Sciatic nerve (tissue), 2 donors: Measurements from ENCODE around the gene ELAC2. TPM values are rescaled to one million over a fixed set of nuclear protein-coding genes. Genes with fewer than 3 reads are reported as not detected.
A peak's percentile ranks its signal among the peaks of the same experiment; 100 is the strongest.
"Not testable (repeated sequence)": the region's sequence is repeated elsewhere in the genome, so short reads cannot be mapped to it uniquely, and the experiment has no call there.

Experiments used
- ATAC-seq: fragments of 200-7000 bp; cut with Tn5 transposase; one replicate; pipeline ENCODE4 v1.9.1; 2020; ENCODE audit warnings: mild to moderate bottlenecking, moderate library complexity
- DNase-seq: peaks from one replicate; pipeline ENCODE4 v3.0.0-alpha.2; 2020; ENCODE audit warnings: low spot score
- intact Hi-C: fragments of 100-400 bp; cut with DNase I; formaldehyde crosslinking; loops from one replicate; pipeline ENCODE4 v1.14.2; 2022
- total RNA-seq: library from RNA; stranded (reverse); fragmentation: NEBNext Ultra II Directional; extraction: Animal tissue kit (Norgen Biotek cat#: 25700); gene quantifications from one replicate; pipeline ENCODE4 v1.2.1, GENCODE V29; 2021
- donor health status: DM: no; HTN: no; CAD: no.
- donor health status: DM: no; HTN: no; CAD: no.

ELAC2 gene
- total RNA-seq, 1 donor from 2014 or later = 51.4 TPM

DNA sequence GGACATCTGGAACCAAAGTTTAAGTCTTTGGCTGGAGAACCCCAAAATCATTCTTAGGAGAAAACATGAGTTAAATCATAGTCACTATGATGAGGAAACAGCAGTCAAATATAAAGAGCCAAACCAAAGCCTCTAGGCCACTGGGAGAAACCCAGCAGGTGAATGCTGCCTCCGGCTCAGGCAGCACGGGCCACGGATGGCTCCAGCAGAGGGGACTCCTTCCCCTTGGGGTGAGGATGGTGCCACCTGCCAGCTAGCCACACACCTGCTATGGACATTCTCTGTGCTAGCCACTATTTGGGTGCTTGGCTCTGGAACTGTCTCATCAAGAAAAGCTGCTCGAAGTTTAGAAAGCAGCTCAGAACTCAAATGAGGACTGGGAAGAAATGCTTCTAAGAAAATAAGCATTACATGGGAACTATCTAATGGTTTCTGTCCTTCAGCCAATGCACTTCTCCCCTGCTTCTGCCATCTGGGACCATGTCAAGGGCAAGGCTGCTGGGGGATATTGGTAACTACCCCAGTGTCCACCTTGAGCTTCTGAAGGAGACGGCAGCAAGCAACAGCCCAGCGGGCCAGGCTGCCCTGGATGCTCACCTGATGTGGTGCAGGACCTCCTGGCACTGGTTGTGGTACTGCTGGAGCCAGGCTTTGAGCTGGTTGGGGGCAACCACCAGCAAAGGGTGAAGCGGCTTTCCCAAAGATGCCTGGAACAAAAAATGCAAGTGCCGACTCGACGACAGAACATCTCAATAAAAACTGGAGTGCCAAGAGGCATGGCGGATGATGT, 22.5 kb downstream of the ELAC2 start:
- DNase-seq (no peak), ATAC-seq (no peak)
- intact Hi-C loops = no loop called here

DNA sequence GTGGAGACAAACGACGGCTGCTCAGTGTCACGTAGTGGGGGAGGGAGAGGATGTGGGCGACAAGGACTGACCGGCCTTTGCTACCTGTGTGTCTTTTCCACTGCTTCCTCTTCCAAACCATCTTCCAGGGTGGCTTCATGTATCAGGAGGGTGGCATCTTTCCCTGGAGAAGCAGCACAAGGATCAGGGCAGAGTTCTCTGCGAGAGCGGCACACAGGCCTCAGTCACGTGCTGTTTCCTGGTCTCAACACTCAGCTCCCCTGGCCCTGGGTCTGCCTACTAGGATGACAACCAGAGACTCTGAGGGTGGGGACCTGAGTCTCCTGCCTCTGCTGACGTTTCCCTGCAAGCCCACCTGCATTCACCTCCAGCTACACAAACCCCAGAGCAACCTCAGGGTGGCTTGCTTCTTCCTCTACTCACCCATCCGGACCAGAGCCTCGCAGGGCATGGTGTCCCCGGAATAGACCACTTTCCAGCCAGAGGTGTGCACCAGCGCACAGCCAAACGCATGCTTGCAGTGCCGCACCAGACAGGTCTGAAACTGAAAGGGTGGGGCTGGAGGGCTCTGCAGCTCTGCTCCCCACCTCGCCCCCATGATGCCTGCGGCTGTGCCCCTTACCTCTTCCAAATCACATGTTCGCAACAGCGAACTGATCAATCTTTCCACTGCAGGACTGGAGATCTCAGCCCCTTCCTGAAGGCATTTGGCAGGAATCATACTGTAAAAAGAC, 23.3 kb downstream of the ELAC2 start:
- DNase-seq = no peak
- intact Hi-C loops = no loop called here
- ATAC-seq = no peak

DNA sequence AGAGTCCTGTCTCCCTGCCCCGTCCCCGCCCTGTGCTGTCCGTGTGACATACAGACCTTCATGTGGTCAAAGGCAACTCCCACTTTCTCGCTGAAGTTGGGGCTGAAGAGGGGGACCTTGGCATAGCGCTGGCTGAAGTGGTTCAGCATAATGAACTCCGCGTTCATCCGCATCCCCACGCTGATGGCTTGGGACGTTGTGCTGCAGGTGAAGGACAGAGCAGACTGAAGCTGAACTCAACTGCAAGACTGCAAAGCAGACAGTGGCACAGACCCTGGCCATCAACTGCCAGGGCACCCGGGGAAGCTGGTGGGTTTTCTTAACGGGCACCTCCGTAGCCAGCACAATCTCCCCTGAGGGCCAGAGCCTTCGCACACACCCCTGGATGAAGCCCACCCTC, 24.2 kb downstream of the ELAC2 start:
- intact Hi-C loops = no loop called here
- DNase-seq (no peak), ATAC-seq (no peak)

DNA sequence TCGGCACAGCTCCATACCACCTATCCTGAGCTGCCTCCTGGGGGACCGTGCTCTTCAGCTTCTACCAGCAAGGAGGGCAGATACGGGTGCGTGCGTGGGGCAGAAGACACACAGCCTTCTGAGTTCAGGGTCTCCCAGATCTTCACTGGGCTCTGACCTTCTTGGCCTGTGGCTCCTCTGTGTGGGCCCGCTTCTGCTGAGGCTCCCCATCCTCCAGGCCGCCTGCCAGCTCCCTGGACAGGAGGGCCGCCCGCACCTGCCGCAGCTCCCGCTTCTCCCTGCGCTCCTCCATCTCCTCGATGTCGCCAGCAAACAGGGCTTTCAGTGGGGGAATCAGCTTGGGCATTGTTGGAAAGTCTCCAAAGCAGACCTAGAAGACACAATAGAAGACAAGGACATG, 25.2 kb downstream of the ELAC2 start:
- DNase-seq (no peak), ATAC-seq (no peak)
- intact Hi-C loops = no loop called here

DNA sequence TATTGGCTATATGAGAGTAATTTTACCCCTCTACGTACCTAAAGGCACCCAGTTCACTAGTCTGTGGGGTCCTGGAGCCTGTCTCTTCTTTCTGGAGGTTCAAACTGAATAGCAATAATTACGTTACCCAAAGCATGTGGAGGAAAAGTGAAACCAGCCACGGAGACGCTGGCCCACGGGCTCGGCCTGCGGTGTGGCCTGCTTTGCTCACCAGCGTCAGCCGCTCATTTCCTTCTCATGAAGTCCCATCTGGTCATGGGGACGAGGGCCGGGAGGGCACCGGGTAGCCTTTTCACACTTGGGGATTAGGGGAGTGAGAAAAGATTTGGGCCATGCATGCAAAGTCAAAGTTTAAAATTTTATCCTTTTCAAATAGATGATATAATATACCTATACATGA, 26.9 kb downstream of the ELAC2 start:
- ATAC-seq (no peak), DNase-seq (no peak)
- intact Hi-C loops = no loop called here

DNA sequence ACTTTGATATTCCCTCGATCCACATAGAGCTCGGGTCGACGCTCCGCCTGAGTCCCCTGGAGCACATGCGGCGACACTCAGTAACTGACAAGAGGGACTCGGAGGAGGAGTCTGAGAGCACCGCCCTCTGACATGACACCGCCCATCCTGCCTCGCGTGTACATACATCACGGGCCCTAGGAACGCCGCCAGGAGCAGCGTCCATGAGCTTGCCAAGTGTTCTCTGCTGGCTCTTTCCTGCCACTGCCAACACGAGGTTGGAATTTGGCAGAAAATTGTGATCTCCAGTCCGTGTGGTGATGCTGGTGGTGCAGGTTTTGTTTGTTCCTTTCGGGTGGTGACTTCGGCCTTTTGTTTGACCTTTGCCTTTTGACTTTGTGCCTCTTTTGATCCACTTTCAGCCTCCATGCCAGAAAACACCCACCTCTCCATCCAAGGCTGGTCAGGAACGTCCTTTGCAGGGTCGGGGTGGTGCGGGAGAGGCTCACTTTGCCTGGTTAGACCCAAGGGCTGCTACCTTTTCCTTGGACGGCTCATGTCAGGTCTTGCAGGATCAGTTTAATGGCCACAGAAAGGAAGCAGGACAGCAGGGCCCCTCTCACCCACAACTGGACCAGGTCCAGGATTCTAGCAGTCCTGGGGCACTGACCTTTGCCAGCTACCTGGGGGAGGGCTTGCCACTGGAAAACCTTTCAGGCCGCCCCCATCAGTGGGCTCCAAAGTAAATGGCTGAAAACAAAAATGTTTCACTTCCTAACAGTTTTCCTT, 27.6 kb downstream of the ELAC2 start:
- no peak for ATAC-seq

DNA sequence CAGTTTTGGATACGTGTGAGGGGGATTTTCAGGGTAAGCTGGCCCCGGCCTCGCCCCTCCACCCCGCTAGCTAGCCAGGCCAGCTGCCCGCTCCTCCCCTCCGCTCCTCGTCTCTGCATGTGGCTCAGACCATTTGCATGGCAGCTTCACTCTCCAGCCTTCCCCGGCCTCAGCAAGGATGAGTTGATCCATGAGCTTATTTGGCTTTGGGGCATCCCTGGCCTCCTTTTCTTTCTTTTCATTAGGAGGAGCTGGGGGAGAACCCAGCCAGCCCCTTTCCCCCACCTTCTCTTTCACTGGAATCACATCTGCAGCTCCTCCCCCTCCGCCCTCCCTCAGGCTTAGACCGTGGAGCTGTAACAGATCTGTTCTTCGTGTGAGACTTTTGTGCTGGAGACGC, 30.7 kb downstream of the ELAC2 start:
- intact Hi-C loops = no loop called here
- ATAC-seq (no peak), DNase-seq (no peak)

More for the DNA sequence above, 27.6 kb downstream of the ELAC2 start:
- no peak for DNase-seq
- intact Hi-C loops = no loop called here

DNA sequence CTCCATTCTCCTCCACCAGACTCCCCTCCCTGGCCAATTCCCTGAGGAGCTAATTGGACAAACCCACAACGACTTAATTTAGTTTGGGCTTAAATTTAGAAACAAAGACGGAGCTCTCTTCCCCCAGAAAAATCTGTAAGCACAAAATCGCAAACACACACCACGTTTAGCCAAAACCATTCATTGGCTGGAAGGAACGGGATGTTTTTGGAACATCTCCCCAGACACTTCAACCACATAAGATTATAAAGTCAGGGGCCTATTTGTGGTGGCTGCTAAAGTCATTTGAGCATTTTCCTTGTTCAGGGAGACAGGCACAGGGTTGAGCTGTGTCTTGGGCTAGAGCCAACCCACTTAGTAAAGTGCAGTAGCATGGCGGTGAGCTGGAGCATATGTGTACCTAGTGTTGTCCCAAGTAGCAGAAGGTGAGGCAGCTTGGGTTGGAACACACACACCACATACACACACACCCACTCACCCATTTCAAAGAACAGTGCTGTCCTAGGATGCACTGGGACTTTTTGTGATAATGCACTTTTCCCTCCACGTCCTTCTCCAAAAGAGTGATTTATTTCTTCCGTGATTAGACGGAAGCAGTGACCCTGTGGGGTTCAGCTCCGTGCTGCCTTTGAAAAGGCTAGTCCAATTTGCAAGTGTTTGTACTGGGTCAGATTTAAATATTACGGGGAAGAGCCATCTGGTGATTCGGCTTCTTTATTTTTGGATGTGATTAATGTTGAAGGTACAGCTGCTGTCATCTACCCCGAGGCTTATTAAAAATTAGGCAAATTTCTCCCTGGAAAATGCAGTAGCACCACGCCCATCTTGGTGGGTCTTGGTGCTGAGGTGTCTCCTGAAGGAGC, 32.2 kb downstream of the ELAC2 start:
- intact Hi-C loops = no loop called here
- DNase-seq (no peak), ATAC-seq (peak; percentile 16)

DNA sequence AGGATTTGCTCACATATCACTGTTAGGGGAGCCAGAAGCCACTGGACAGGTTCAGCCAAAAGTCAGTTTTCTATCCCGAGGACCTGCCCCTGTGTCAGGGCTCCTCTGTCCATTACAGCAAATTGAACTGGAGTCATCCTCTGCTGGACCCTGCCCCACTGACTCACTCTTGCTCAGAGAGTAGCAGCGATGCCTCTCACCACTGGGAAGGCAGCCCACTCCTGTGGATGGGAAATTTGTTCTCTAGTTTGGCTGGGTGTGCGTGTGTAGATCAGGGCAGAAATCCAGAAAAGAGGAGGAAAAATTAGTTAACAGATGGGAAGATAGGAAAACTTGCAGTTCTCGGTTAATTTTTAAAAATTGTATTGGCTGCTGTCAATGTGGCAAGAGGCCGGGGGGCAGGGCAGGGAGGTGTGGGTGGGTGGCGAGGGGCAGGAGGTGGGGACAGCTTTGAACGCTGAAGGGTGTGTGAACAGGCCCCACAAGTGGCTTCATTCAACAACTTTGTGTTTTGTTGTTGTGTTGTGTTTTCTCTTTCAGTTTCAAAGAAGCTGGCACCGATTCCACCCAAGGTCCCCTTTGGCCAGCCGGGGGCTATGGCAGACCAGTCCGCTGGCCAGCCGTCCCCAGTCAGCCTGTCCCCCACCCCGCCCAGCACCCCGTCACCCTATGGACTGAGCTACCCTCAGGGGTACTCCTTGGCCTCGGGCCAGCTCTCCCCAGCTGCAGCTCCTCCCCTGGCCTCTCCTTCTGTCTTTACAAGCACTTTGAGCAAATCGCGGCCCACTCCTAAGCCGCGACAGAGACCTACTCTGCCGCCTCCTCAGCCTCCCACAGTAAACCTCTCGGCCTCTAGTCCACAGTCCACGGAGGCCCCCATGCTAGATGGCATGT, 33.6 kb downstream of the ELAC2 start:
- DNase-seq (peak; percentile 84), ATAC-seq (peak; percentile 95)
- intact Hi-C loops = no loop called here

DNA sequence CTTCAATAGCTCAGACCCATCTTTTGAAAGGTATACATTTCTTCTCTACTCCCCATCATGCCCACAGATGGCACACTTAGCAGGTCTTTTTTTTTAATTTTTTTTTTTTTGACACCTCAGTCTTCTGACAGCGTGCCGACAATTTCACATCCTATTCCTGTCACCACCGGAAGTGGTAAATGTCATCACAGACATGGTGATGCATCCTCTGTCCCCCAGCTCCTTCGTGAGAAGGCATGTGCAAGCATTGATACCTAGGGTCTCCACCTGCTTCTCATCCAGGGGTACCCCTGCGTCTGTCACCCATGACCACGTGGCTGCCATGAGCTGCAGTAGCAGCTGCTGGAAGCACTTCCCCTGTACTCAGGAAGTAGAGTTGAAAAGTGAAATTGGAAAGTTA, 35.6 kb downstream of the ELAC2 start:
- intact Hi-C loops = no loop called here
- no peak for ATAC-seq
- no peak for DNase-seq

DNA sequence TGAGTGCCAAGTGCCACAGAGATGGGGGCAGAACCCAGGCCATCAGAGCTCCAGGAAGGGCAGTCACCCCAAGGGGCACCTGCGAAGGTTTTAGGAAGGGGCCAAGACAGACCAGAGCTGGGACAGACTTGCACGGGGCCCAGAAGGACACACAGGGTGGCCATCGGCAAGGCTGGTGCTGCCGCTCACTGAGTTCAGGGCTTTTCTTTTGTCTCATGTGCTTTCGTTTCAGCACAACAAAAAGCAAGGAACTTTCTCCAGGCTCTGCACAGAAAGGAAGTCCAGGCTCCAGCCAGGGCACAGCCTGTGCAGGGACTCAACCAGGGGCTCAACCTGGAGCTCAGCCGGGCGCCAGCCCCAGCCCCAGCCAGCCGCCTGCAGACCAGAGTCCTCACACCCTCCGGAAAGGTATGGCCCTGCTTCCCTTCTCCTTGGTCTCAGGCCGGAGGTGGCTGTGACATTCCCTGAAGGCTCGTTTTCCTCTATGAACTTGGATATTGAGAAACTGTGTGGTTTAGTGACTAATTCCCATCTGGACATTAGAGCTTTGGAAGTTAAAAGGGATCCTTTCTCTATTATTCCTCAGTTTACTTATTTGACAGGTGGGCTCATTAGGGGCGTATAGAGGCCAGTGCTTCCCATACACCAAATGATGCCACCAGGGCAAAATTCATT, 37.9 kb downstream of the ELAC2 start:
- ATAC-seq = no peak
- intact Hi-C loops = no loop called here
- DNase-seq = no peak

DNA sequence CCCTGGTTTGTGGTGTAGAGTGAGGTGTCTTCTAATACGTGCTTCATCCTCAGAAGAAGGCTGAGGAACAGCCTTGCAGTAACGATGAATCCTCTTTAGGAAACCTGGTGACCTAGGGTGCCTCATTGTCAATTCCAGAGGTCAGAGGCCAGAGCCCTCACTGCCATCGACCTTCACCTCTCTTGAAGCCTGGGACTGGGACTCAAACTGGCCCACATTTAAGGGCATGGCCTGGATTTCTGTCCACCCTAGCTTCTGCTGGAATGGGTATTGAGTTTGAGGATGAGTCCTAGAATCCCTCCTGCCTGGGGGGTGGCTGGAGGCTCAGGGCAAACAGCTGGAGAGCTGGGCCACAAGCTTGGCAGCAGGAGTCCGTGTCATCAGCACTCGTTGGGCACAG, 38.6 kb downstream of the ELAC2 start:
- no peak for DNase-seq
- no peak for ATAC-seq
- intact Hi-C loops = no loop called here

DNA sequence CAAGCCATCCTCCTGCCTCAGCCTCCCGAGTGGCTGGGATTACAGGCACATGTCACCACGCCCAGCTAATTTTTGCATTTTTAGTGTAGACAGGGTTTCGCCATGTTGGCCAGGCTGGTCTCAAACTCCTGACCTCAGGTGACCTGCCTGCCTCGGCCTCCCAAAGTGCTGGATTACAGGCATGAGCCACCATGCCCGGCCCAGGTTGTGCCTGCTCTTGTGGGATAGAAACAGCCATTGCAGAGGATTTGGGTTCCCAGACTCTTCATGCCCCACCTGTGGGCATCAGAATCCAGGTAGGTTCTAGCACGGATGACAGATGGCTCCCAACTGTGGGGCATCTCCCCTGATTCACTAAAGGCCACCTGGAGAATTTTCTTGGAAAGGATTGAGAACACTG, 39.0 kb downstream of the ELAC2 start:
- ATAC-seq, DNase-seq, intact Hi-C loops: not testable (repeated sequence)

DNA sequence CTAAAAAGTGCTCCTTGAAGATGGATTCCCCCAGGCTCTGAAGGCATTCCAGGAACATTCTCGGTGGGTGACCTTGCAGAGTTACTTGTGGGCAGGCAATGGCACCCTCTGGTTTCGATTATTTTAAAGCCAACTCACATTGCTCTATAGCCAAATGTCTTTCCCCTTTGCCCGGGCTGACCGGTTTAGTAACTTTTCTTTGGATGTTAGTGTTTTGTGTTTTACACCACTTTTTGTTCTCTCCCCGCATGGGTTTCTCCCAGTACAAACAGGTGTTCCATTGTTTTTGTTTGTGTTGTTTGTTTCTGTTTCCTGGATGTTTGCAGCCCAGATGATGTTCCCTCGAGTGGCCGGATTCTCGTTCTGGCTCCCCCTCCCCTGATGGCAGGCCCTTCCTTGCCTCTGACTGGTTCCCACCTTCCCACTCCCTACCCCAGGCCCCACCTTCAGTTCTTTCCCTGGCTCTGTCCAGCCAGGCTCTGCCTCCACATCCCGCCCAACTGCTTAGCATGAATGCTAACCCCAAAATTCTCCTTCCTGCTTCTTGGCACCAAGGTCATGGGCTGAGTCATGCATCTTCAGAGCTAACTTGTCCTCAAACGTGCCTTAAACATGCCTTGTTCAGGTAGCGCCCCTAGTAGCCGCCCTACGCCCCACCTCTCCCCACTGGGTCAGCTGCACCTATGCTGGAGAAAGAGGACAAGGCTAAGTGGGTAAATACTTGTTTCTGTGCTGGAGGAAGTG, 40.6 kb downstream of the ELAC2 start:
- ATAC-seq (peak; percentile 24), DNase-seq (no peak)
- intact Hi-C loops = no loop called here

DNA sequence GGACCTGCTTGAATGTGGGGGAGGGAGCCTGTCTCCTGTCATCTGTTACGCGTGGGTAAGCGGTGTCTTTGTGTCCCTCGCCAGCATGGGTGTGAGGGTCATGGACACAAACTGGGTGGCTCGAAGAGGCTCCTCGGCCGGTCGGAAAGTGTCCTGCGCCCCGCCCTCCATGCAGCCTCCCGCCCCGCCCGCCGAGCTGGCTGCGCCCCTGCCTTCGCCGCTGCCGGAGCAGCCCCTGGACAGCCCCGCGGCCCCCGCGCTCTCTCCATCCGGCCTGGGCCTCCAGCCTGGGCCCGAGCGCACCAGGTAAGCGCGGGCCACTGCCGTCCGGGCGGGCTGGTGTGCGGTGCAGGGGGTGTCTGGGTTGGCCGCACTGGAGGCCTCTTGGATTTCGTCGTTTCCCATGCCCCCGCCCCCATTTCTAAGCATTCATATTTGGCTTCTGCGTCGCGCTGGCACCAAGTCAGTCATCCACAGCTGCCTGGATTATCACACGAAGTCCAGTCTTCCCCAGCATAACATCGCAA, 43.8 kb downstream of the ELAC2 start:
- DNase-seq = no peak
- ATAC-seq = peak; percentile 51
- intact Hi-C loops = no loop called here

DNA sequence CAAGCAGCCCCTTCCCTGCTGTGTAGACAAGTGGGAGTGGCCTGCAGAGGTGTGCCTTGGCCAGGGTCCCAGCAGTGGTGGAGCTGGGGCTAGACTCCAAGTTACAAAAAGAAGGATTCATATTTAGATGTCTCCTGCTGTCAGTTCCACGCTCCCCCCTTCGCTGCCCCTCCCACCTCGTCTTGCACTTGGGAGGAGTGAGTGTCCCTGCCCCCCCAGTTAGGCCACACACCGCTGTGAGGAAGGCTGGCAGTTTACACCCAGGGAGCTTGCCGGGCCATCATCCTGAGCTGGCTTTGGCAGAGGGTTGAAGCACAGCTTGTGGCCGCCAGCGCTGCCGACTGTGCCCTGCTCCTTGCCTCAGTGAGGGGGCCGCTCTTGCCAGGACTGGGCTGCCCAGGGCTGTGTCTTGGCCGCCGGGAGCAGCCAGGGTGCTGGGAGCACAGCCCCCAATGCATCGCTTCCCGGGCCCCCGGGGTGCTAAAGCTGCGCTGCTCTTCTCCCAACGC, 44.3 kb downstream of the ELAC2 start:
- no peak for DNase-seq
- peak; percentile 51 for ATAC-seq
- intact Hi-C loops = no loop called here
